T-helper 1 cell (primary cell): ENCODE results near the gene SCN8A.
"Not testable (repeated sequence)": the region's sequence is repeated elsewhere in the genome, so short reads cannot be mapped to it uniquely, and the experiment has no call there.

Experiments used
- DNase-seq, 5 donors: peaks; one replicate each; pipeline ENCODE4 v3.0.0-alpha.2; 2012 to 2020

The SCN8A gene

DNA sequence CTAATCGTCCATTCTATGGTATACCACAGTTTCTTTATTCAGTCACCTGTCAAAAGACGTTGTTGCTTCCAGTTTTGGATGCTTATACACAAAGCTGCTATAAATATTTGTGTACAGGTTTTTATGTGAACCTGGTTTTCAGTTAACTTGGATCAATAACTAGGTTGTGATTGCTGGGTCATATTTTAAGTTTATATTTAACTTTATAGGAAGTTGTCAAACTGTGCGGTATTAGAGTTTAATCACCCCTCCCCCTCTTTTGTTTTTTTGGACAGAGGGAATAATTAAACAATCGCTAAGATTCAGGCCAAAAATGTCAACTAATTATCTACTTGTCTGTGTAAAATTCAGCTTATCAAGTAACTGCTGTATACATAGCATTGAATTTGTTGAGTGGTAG lies 34.3 kb downstream of the SCN8A start:
- DNase-seq, result no peak

DNA sequence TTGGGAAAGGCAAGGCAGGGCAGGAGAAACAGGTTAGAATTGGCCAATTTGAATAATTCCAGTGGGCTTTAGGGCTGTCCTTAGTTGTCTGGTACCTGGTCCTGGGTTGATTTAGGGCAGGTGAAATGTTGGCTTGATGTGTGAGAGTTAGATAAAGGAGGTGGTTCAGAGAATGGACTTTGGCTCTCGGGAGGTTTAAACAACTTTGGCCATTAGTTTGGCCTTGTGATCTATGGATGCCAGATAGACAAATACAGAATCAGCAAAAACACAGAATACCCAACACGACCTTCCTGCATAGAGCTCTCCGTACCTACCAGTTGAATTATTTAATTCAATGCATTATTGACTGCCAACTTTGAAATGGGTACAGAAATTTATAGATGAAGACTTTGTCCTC lies 35.1 kb downstream of the SCN8A start:
- no peak for DNase-seq

DNA sequence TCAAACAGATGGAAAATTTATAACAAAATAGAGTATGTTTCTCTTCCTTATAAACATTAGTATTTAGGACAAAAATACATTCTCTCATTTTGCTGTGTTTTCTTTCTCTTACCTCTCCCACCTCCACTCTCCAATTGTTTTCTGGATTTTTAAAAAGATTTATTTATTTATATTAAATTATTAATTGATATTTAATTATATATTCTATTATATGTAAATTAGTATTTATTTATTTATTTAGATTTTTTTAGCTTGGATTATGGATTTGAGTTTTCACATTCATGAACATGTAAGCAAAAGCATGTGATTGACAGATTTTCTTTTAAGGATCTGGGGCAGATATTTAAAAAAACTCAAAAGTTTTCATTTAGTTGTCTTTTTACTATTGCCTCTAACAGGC lies 35.6 kb downstream of the SCN8A start:
- DNase-seq, result no peak

DNA sequence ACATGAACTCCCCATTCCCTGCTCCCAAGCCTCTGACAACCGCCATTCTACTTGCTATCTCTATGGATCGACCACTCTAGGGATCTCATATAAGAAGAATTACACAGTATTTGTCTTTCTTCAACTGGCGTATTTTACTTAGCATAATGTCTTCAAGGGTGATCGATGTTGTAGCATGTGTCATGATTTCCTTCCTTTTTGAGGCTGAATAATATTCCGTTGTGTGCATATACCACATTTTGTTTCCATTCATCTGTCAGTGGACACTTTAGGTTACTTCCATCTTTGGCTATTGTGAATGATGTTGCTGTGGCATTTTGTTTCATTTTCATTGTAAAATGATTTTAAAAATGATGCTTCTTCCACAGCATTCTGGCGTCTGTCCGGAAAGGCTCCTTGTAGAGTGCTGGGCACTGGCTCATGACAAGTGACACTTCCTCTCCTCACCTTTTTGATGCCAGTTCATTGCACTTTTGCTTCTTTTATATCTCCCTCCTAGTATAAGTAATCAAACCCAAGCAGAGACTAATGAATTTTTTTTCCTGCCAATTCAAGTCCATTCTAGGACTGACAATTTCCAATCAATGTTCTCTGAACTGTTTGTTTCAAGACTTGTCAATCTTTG lies 39.3 kb downstream of the SCN8A start:
- DNase-seq, result no peak

DNA sequence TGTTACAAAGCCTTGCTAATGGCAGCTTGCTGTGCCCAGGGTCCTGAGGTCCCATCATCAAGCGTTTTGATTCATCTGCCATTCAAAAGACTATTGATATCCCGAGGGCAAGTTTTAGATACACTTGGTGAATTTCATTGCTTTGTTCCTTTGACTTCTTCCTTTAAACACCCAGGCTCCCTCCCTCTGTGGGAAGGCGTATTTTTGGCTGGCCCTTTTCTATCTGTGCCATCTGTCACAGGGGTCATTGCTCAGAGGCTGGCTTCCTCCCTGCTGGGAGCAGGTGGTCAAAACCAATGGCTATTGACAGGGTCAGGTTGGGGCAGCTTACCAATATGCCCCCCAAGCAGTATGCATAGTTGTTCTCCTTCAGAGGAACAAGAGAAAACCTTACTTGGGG lies 40.0 kb downstream of the SCN8A start:
- no peak for DNase-seq

DNA sequence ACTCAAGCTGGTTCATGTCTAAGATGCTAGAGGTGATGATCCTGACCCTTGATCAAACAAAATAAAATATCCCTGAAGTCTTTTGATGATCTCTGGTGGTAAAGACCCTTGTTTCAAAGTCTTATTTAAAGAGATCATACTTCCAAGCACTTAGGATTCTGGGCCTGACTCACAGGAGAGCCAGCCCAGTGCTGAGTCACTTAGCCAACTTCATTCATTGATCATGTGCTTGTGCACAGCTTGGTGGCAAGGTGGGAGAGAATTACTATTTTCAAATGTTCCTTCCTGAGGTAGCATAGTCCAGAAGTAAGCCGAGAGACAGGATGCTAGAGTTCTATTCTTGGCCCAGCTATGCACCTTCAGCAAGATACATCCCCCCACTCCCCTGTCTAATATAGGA lies 40.6 kb downstream of the SCN8A start:
- DNase-seq, result no peak

DNA sequence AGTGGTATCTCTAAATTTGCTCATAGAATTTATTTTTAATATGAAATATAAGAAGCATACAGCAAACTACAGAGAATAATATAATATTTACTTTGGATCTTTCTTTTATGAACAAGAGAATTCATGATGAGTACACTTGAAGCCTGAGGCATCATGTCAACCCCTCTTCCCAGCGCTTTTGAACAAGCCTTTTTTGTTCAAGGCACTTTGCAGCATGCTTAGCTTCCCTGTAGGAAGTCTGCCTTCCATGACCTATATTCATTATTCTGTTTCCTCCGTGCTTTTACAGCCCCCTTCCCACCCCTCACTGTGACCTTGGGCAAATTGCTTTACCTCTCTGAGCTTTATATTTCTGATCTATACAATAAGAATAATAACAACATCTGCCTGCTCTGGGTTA lies 41.6 kb downstream of the SCN8A start:
- no peak for DNase-seq

DNA sequence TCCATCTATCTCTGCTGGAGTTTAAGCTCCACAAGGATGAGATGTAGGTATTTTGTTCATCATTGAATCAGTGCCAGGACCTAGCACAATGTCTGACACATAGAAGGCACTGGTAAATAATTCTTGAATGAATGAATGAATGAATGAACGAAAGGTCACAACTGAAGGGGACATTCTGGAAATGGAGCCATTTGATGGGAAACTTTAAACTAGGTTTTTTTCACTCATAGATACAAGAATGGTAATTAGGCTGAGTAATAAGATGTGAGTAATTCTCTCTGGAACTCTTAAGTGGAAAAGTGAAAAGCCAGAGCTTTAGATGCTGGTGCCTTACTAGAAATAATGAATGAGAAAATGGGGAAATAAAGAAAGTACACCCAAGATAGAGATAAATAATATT lies 44.3 kb downstream of the SCN8A start:
- no peak for DNase-seq

DNA sequence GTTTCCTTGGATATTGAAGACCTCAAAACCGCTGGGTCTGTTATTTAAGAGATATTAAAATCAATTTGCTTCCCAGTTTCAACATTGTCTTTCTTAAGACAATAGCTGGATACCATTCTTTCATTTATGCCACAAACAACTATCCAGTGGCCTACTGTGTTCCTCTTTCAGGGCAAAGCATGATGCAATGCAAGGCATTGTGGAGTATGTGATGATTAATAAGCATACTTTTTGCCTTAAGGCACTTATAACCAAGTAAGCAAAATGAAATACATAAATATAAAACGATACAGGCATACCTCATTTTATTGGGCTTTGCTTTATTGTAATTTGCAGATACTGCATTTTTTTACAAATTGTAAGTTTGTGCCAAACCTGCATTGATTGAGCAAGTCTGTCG lies 45.5 kb downstream of the SCN8A start:
- DNase-seq, result no peak

DNA sequence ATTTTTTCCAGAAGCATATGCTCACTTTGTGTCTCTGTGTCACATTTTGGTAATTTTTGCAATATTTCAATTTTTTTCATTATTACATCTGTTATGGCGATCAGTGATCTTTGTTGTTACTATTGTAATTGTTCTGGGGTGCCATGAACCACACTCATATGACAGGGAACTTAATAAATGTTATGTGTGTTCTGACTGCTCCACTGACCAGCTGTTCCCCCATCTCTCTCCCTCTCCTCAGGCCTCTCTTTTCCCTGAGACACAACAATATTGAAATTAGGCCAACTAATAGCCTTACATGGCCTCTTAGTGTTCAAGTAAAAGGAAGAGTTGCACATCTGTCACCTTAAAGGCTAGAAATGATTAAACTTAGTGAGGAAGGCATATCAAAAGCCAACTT lies 46.0 kb downstream of the SCN8A start:
- DNase-seq, result no peak

DNA sequence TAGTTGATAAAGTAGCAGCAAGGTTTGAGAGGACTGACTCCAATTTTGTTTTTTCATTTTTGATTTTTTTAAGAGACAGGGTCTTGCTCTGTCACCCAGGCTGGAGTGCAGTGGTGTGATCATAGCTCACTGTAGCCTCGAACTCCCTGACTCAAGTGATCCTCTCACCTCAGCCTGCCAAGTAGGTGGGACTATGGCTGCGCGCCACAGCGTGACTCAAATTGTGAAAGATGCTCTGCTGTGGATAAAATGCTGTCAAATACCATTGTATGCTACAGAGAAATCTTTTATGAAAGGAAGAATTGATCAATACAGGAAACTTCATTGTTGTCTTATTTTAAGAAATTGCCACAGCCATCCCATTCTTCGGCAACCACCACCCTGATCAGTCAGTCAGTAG lies 48.3 kb downstream of the SCN8A start:
- DNase-seq, result no peak

DNA sequence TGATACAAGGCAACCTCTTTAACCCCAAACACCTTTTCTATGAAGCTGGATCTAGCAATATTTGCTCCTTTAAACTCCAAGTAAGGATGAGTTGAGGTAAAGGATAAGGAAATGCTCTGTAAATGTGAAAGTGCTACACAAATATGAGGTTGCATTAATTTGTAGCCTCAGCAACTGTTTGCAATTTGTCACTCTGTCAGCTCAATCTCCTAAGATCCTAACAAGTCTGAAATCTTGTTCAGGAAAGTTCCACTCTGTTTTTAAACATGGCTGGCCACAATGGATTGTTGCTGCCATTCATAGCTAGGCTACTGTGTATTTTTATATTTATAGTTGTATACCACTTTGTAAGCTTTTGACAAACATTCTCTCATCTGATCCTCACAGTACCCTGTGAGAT lies 51.3 kb downstream of the SCN8A start:
- no peak for DNase-seq

DNA sequence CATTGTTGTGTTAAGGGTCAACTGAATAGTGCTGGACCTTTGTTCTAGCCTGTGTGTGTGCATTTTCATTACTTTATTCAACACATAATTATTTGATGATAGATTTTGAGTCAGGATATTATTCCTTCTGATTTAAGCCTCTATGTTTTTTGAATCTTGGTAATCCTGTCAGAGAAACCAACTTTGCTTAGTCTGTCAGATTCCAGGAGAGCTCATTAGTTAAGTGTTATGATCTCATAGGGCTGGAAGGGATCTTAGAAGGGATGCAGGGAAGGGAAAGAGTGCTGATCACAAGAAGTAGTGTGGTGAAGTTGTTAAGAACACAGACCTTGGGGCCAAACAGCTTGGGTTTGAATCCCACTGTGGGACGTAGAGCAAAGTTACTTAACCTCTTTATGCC lies 52.9 kb downstream of the SCN8A start:
- DNase-seq, result no peak

DNA sequence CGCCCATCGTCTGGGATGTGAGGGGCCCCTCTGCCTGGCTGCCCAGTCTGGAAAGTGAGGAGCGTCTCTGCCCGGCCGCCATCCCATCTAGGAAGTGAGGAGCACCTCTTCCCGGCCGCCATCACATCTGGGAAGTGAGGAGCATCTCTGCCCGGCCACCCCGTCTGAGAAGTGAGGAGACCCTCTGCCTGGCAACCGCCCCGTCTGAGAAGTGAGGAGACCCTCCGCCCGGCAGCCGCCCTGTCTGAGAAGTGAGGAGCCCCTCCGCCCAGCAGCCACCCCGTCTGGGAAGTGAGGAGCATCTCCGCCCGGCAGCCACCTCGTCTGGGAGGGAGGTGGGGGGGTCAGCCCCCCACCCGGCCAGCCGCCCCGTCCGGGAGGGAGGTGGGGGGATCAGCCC lies 53.7 kb downstream of the SCN8A start:
- DNase-seq, result not testable (repeated sequence)

DNA sequence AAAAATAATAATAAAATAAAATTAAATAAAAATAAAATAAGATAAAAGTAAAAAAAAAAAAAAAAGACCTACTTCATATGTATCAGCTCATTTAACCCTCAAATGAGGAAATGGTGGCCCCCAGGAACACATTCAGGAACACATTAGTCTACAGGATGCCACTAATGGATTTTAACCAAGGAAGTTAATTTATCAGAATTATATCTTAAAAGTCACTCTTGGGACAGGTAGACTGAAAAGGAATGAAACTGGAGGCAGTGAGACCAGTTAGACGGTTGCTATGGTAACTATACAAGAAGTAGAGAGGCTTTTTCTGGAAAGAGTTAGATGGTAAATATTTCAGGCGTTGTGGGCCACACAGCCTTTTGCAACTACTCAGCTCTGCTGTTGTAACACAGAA lies 54.9 kb downstream of the SCN8A start:
- DNase-seq, result no peak

DNA sequence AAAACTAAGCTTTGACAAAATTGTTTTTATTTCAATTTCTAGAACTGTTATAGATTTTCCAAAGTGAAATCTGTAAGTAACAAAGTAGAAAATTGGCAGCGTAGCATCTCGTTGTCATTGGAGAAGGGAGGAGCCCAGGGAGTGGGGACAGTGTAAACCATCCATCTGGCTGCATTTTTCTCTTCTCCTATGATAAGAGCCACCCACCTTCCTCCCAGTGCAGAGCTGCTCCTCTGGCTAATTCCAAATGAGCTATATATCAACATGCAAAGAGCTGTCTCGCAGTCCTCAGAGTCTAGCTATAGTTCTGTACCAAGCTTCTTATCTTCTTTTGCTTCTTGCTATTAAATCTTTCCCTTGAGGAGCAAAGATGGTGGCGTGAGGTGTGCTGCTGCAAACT lies 56.6 kb downstream of the SCN8A start:
- no peak for DNase-seq

DNA sequence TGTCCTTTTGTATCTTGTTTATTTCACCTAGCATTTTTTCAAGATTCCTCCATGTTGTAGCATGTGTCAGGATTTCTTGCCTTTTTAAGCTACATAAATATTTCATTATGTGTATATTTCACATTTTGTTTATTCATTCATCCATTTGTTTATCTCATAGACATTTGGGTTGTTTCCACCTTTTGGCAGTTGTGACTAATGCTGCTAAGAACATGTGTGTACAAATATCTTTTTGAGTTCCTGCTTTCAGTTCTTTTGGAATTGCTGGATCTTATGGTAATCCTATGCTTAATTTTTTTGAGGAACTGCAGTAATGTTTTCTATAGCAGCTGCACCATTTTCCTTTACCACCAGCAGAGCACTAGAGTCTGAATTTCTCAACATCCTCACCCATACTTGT lies 62.4 kb downstream of the SCN8A start:
- DNase-seq, result no peak

DNA sequence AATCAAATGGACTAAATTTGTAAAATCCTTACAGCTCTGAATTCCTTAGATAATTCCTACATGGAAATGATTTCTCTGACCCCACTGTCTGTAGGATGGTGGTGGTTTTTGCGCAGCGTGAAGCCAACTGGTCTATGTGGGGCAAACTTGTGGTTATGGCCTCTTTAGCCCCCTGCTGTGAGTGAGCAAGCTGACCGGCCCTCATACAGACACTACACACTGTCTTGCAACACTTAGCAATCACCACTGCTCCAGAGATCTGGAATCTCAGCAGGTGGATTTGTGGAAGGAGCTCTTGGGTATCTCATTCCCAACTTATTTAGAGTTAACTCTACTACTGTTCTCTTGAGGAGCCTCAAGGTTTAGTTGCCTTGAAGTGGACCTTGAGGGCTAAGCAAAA lies 70.2 kb downstream of the SCN8A start:
- no peak for DNase-seq

DNA sequence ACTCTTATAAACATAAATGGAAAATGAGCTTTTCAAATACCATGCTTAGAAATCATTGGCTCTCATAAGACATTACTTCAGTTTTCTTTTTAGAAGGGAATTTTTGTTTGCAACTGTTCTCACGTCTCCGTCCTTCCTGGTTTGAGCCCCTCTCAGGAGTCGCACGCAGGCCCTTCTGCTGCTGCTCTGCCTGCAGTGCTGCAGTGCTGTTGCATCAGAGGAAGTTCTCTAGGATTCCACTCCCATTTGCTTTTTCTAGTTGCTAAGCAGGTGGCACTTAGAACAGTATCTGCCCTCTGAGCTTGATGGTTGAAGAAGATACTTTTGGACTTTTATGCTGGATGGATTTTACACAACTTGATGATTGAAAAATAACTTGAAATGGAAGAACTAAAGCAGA lies 70.8 kb downstream of the SCN8A start:
- no peak for DNase-seq

DNA sequence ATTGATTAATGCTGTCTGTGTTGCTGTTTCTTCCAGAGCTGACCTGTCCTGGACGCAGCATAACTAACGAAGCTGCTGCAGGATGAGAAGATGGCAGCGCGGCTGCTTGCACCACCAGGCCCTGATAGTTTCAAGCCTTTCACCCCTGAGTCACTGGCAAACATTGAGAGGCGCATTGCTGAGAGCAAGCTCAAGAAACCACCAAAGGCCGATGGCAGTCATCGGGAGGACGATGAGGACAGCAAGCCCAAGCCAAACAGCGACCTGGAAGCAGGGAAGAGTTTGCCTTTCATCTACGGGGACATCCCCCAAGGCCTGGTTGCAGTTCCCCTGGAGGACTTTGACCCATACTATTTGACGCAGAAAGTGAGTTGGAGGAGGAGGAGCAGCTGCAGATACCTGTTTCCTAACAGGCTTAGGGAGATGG lies 71.7 kb downstream of the SCN8A start:
- DNase-seq, result no peak

DNA sequence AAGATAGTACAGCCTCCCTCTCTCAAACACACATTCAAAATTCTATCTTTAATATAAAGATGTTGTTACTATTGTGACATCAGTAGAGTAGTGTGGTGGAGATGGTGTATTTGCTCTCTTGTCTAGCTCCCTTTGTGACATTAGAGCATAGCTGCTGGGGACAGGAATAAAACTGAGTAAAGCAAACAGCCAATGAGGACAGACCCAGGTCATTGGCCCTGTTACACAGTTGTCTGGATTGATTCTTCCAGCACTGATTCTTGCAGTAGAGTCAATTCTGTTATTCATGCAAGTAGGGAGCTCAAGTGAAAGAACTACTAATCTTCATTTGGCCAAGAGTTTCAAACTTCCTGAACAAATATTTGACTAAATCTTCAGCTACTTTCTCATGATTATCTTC lies 72.4 kb downstream of the SCN8A start:
- no peak for DNase-seq

DNA sequence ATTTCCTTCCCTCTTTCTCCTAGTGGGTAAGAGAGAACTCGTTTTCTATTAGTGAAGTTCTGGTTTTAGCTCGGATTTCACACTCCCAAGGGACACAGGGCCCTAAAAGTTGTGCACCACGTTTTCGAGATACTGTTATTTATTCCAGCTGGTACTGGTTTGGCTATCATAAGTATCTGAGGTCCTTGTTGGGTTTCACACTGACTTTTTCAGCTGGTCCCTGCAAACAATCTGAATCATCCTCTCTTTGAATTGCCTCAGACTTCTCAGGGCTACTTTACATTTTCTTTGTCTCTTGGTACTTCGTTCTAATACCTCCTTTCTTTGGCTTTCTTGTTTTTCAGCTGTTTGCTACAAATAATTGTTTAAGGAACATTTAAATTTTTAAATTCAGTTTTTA lies 75.7 kb downstream of the SCN8A start:
- DNase-seq, result no peak

DNA sequence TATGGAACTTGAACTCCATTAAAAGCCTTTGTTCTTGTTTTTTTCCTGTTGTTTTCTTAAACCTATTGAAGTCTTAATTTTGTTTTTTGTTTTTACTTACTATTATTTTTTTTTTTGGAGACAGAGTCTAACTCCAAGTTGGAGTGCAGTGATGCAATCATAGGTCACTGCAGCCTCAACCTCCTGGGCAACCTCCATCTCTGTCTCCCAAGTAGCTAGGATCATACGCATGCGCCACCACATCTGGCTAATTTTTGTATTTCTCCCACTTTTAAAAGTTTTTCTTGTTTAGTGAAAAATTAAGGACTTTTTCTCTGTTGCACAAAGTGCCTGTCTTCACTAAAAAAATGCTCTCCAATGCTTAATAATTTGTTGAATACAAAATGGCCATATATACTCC lies 76.2 kb downstream of the SCN8A start:
- DNase-seq, result no peak

DNA sequence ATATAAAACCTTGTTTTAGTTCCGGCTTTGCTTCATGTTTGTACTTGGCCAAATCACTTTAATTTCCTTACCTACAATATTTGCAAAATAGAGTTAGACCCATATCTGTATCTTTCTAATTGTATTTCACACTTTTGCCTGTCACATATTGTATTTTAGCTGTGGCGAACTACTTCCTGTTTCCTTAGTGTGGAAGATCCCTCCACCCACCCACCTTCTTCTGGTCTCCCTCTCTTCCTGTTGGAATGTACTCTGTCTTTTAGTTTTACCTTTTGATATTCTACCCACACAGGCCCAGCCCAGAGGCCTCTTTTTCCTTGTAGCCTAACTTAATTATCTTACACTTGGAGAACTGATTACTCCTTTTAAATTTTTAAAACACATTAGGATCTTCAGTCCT lies 78.2 kb downstream of the SCN8A start:
- DNase-seq, result no peak

DNA sequence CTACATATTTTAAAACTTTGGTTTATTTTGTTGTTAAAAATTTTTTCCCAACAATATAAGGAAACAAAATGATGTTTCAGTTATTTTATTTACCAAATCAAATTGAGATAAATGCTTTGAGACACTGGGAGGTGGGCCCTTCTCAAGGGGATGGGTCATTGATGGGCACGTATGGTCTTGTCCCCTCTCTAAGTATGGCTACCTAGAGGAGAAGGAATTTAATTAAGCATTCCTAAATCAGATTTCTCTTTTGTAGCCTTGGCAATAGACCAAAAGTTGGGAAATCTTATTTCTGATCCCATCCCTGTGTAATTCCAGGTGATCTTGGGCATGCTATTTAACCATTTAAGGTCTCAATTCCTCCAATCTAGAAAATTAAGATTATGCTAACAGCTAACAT lies 79.0 kb downstream of the SCN8A start:
- DNase-seq, result no peak

DNA sequence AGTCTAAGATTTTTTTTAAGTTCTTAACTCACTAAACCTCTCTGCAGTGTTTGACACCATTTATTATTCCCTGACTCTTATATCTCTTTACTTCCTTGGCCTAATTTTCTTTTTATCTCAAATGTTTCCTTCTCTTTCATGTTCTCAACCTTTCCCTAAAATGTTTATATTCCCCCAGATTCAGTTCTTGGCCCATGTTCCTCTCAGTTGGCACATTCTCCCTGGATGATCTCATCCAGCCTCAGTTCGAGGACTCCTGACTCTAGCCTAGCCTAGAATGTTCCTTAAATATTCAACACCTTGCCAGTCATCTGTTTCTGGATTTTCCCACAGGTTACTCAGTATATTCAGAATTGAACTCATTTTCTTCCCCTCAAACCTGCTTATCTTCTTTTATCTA lies 81.3 kb downstream of the SCN8A start:
- no peak for DNase-seq
